Stimulated activated CD4-positive, alpha-beta T cell treated with anti-CD3 and anti-CD28 coated beads, Interleukin-12 subunit alpha, Interleukin-12 subunit beta, amount 100 ng/mL, for 4 hours (primary cell): Measurements from ENCODE around the gene OR2V2.
"Not testable (repeated sequence)": the region's sequence is repeated elsewhere in the genome, so short reads cannot be mapped to it uniquely, and the experiment has no call there.

Experiments used
- DNase-seq: peaks from one replicate; pipeline ENCODE4 v3.0.0-alpha.2; 2020

Gene OR2V2

DNA sequence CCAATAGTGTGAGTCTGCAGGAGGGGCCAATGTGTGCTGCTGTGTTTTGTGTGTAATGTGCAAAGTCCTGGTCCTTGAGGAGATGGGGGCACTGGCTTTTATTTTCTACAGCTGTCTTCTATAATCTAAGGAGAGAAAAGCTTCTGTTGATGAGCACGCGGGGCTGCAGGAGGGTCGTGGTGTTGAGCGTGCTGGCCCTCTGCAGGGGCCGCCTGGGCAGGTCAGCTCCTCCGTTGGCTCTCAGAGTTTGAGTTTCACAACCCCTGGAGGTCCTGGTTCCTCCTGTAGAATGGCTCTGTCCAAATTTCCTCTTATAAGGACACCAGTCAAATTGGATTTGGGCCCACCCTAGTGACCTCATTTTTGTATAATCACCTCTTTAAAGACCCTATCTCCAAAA lies 29.0 kb upstream of the OR2V2 start:
- no peak for DNase-seq

DNA sequence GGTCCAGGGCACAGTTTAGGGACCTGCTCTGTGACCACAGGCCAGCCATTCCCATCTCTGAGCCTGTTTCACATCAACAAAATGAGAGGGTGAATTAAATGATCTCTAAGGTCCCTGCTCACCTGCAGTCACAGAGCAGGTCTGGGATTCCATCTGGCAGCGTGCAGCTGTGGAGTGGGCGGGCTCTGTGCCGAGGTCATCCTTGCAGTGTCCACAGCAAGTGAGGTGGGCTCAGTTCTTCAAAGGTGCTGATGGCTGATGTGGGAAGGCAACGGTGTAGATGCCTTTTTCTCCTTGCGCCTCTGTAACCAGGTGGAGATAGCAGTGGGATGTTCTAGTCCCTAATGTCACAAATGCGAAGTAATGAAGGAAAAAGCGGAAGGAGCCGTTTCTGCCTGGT lies 28.3 kb upstream of the OR2V2 start:
- DNase-seq, result no peak

DNA sequence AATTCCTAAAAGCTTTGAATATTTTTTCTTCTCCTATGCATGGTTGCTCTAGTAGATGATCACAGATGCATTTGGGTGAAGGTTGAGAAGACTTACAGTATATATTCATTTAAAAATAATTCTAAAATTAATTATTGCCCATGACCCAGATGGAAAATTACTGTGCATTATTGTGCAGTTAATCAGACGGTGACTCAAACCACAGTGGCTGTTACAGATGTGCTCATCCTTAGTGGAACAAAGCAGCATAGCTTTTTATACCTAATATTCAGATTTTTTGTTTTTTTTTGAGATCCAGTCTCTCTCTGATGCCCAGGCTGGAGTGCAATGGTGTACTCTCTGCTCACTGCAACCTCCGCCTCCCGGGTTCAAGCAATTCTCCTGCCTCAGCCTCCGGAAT lies 27.1 kb upstream of the OR2V2 start:
- DNase-seq, result no peak

- no peak for DNase-seq
These were observed 26.6 kb upstream of the OR2V2 start for GRCh38 chr5:181120761-181121160.

- DNase-seq, result no peak
These were observed 25.5 kb upstream of the OR2V2 start for GRCh38 chr5:181121675-181122561.

DNA sequence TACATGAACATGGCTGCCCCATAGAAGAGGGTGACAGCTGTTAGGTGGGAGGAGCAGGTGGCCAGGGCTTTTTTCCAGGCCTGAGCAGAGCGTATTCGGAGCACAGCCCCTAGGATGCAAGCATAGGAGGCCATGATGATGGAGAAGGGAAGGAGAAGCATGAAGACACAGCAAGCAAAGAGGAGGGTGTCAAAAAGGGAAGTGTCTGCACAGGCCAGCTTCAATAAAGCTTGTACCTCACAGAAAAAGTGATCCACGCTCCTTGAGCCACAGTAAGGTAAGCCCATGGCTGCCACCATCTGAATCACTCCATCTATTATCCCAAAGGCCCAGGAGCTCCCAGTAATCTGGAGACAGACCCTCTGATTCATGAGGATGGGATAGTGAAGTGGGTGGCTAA lies 22.9 kb upstream of the OR2V2 start:
- DNase-seq, result no peak

- DNase-seq, result no peak
These were observed 20.5 kb upstream of the OR2V2 start for GRCh38 chr5:181126841-181127240.

- DNase-seq, result no peak
These were observed 19.9 kb upstream of the OR2V2 start for GRCh38 chr5:181127456-181127855.

GRCh38 chr5:181127907-181128626 lies 19.3 kb upstream of the OR2V2 start:
- no peak for DNase-seq

DNA sequence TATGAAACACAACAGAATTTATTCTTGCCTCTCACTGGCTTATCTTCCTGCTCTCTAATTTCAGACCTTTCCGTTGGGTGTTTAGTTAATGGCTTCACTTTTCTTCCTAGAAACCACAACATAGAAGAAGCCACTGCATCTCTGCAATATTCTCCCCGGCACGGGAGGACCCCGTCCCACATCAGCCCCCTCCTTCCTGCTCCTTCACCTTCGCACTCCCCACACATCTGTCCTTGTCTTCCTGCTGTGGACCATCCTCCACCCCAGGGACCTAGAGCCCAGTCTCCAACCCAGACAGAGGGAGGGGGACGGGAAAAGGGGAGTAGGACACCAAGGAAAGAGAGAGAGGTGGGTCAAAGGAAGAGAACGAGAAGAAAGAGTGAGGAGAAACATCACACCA lies 17.8 kb upstream of the OR2V2 start:
- no peak for DNase-seq

DNA sequence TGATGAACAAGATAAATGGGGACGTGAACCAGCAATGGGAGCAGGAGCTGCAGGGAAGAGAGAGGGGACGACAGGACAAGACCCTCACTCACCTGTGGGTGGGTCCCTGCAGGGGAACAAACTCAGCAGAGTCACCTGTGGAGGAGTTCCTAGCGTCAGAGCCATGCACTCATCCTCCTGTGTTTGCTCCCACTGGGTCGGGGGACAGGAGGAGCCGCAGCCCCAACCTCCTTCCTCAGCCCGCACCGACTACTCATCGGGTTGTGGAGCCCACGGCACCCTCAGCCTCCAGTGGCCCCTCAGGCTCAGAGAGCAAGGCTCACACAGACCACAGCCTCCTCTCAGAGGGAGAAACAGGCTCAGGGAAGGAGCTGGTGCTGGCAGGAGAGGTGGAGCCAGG lies 17.3 kb upstream of the OR2V2 start:
- DNase-seq, result not testable (repeated sequence)

DNA sequence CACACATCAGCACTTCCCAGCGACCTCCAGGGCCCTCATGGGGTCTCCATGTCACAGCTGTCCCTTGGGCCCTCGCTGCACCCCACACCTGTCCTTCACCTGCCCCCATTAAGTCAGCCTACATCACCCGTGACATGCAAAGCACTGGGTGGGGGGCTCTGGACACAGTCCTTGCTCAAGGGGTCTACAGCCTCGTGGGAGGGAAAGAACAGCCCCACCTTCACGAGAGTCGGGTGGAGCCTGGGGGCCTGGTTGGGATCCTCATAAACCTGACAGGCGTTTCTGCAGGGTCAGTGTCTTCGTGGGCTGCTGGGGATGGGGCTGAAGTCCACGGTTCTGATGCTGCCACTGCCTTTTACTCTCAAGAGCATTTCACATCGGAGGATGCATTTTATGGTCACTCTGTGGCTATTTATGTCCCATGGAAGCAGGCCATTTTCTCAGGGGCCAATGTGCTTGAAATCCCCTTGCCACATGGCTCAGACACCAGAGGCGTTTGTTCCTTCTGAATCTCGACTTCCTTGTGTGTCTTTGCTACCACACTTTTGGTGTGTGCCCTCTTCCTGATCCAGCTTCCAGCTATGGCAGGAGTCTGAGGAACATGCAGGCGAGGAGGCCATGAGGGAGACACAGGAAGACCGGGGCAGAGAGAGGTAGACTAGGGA lies 16.4 kb upstream of the OR2V2 start, which contains the start of gene OR2V1:
OR2V1 (minus strand) TSS at position 338 of the 665 bp plus-strand sequence. CDS start 5,865 bp downstream, outside the sequence.
- DNase-seq, result no peak

DNA sequence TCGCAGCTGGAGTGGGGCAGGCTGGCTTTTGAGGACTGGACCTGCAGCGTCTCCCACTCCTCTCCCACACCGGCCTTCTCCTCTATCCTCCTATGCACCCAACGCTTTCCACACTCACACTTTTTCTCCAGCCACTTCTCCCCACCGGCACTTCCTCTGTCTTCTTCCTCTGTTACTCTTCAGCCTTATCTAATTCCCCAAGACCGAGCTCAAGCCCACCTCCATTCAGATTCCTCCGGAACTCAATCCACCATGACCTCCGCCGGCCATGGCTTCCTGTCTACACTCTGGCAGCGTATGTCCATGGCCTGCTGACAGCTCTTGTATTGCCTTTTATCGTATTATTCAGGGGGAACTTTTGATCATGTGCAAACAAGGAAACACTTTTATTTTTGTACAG lies 15.9 kb upstream of the OR2V2 start:
- no peak for DNase-seq

DNA sequence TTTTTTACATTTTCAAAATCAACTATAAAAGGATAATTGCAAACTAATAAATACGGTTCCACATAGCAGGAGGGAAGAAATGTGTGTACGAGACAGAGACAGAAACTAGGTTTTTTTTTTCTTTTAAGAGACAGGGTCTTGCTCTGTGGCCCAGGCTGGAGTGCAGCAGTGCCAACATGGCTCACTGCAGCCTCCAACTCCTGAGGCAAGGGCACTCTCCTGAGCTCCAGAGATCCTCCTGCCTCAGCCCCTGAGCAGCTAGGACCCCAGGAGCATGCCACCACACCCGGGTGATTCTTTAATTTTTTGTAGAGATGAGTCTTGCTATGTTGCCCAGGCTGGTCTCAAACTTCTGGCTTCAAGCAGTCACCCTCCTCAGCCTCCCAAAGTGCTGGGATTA lies 14.3 kb upstream of the OR2V2 start:
- DNase-seq, result no peak

- no peak for DNase-seq
These were observed 13.7 kb upstream of the OR2V2 start for GRCh38 chr5:181133610-181134231.

GRCh38 chr5:181134259-181134658 lies 13.1 kb upstream of the OR2V2 start:
- DNase-seq, result no peak

- DNase-seq, result no peak
These were observed 10.9 kb upstream of the OR2V2 start for GRCh38 chr5:181136361-181136955.

- DNase-seq, result no peak
These were observed 9.1 kb upstream of the OR2V2 start for GRCh38 chr5:181138258-181138657.

DNA sequence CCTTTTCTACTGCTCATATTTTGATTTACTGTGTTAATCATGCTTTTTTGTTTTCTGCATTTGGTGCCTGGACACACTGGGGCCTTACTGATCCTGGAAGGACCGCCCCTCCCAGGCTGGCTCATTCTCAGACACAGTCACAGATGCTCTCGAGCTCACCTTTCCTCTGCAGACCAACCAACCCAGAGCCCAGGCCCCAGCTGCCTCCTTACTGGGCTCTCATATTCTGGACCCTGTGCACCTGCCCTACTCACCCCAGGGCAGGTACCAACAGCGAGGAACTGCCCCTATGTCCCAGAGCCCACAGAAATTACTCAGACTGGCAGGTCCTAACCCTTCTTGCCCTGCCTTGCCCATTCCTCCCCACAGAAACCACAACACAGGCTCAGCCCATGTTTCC lies 6.6 kb upstream of the OR2V2 start:
- DNase-seq, result no peak

DNA sequence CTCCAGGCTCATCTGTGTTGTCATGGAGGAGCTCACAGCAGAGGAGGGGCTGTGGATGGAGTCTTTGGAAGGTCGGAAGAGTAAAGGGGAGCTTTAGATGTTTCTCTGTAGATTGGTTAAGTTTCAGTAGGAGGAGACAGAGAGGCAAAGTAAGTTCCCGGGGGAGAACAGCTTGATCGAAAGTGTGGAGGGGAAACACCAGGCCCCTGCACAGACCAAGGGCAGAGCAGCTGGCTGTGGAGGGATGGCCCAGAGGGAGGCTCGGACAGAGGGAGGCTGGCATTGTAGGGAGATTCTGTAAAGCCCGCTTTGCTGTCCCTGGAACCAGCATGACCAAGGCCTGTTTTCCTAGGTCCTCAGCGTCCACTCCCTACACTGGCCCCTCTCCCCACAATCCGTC lies 5.3 kb upstream of the OR2V2 start:
- DNase-seq, result no peak

GRCh38 chr5:181145133-181145532 lies 2.3 kb upstream of the OR2V2 start:
- no peak for DNase-seq

- no peak for DNase-seq
These were observed 2.0 kb downstream of the OR2V2 start for GRCh38 chr5:181149355-181149754.
